C4-2B (cell line): ENCODE measurements around the gene ZMYND19.

Experiments
- CTCF ChIP-seq: fragments of 450-650 bp; conservative IDR thresholded peaks from 2 replicates; pipeline ENCODE4 v1.5.1; 2017; ENCODE audit warnings: mild to moderate bottlenecking
- ZFX ChIP-seq: fragments of 450-650 bp; IDR thresholded peaks from 2 replicates; pipeline ENCODE4 v1.6.1; 2017

GRCh38 chr9:137634016-137634415, 43.7 kb upstream of the ZMYND19 start:
- TF ChIP-seq CTCF (no peak), ZFX (no peak)
